Measurements from ENCODE around the gene TPRN.

Gene TPRN

DNA sequence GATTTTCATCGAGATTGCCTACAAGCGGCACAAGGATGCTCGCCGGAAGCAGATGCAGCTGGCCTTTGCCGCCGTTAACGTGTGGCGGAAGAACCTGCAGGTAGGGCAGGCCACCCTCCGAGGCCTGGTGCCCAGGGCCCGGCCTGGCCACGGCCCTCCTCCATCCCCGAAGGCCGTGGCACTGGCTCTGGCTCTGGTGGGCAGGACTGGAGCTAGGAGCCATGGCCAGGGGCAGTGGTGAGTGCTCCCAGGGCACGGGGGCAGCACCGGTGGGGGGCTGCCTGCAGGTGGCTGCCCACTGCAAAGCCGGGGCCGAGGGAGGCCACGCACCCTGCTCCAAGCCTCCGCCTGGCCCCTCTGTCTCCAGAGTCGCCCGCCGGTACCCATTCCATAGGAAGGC lies 36.7 kb downstream of the TPRN start:
- DNase-seq (ENCODE audit: low spot score): no peak
- POLR2A ChIA-PET (ENCODE audit: low non-redundant PET): interaction anchor here (1.2 kb wide), 1 partner anchor 63 kb away, joined by 4 read pairs; the partner anchor contains the start of gene RNF224
- TF ChIP-seq, protein P1, sequence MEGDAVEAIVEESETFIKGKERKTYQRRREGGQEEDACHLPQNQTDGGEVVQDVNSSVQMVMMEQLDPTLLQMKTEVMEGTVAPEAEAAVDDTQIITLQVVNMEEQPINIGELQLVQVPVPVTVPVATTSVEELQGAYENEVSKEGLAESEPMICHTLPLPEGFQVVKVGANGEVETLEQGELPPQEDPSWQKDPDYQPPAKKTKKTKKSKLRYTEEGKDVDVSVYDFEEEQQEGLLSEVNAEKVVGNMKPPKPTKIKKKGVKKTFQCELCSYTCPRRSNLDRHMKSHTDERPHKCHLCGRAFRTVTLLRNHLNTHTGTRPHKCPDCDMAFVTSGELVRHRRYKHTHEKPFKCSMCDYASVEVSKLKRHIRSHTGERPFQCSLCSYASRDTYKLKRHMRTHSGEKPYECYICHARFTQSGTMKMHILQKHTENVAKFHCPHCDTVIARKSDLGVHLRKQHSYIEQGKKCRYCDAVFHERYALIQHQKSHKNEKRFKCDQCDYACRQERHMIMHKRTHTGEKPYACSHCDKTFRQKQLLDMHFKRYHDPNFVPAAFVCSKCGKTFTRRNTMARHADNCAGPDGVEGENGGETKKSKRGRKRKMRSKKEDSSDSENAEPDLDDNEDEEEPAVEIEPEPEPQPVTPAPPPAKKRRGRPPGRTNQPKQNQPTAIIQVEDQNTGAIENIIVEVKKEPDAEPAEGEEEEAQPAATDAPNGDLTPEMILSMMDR (conservative IDR thresholded peaks at IDR 0.05; ENCODE audit: low read depth): no peak
- no peak overlapping the region for H3K27ac ChIP-seq
- CTCF ChIA-PET: interaction anchor here (1.9 kb wide), 1 partner anchor 13 kb away, joined by 7 read pairs; no protein-coding TSS in a partner anchor

DNA sequence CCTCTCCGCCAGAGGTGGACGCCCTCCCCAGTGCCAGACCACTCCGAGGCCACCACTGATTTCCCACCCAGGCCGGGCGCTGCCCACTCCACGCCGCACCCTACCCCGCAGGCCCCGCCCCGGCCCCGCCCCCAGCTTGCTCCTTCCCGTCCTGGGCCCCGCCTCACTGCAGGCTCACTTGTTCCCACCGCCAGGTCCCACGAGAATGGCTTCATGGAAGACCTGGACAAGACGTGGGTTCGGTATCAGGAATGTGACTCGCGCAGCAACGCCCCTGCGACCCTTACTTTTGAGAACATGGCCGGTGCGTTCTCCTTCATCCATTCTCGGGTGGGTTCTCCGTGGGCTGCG lies 37.2 kb downstream of the TPRN start:
- ChIA-PET POLR2A (ENCODE audit: low non-redundant PET) (interaction anchor here (0.5 to 1.8 kb wide), 4 partner anchors 26 to 64 kb away, joined by 4 to 7 read pairs (median 4); partner anchors contain the start of genes CYSRT1, RNF224 and SSNA1), CTCF (interaction anchor here (0.5 to 3.0 kb wide), 7 partner anchors 13 to 282 kb away, joined by 3 to 13 read pairs (median 4); partner anchors contain the start of gene RNF224)
- TF ChIP-seq, protein P1 (conservative IDR thresholded peaks at IDR 0.05; ENCODE audit: low read depth): no peak
- DNase-seq (ENCODE audit: low spot score): no peak
- no peak overlapping the region for H3K27ac ChIP-seq

DNA sequence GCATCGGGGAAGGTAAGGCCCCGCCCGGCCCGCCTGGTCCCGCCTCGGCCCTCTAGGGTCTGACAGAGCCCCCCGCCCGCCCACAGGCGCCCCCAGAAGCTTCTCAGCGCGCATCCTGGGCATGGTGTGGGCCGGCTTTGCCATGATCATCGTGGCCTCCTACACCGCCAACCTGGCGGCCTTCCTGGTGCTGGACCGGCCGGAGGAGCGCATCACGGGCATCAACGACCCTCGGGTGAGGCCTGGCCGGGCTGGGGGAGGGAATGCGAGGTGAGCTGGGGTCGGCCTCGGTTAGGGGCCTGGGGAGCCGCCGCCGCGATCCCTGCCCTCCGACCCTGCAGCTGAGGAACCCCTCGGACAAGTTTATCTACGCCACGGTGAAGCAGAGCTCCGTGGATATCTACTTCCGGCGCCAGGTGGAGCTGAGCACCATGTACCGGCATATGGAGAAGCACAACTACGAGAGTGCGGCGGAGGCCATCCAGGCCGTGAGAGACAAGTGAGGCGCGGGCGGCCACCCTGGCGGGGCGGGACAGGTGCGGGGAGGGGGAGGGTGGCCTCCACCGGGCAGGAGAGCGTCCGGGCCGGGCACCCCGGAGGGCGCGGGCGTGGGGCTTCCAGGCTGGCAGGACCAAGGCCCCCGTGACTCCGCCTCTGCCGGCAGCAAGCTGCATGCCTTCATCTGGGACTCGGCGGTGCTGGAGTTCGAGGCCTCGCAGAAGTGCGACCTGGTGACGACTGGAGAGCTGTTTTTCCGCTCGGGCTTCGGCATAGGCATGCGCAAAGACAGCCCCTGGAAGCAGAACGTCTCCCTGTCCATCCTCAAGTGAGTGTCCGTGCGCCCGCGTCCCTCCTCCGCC lies 37.8 kb downstream of the TPRN start:
- POLR2A ChIA-PET (ENCODE audit: low non-redundant PET): interaction anchor here (0.5 to 1.8 kb wide), 4 partner anchors 26 to 64 kb away, joined by 4 to 7 read pairs (median 4); partner anchors contain the start of genes CYSRT1, RNF224 and SSNA1
- CTCF ChIA-PET: interaction anchor here (0.5 to 3.0 kb wide), 8 partner anchors 14 to 282 kb away, joined by 3 to 13 read pairs (median 4); partner anchors contain the start of gene RNF224
- TF ChIP-seq, protein P1 (conservative IDR thresholded peaks at IDR 0.05; ENCODE audit: low read depth): peak; percentile 51; the same call in 1 of the 2 replicates
- no peak for DNase-seq (ENCODE audit: low spot score)
- no peak overlapping the region for H3K27ac ChIP-seq

DNA sequence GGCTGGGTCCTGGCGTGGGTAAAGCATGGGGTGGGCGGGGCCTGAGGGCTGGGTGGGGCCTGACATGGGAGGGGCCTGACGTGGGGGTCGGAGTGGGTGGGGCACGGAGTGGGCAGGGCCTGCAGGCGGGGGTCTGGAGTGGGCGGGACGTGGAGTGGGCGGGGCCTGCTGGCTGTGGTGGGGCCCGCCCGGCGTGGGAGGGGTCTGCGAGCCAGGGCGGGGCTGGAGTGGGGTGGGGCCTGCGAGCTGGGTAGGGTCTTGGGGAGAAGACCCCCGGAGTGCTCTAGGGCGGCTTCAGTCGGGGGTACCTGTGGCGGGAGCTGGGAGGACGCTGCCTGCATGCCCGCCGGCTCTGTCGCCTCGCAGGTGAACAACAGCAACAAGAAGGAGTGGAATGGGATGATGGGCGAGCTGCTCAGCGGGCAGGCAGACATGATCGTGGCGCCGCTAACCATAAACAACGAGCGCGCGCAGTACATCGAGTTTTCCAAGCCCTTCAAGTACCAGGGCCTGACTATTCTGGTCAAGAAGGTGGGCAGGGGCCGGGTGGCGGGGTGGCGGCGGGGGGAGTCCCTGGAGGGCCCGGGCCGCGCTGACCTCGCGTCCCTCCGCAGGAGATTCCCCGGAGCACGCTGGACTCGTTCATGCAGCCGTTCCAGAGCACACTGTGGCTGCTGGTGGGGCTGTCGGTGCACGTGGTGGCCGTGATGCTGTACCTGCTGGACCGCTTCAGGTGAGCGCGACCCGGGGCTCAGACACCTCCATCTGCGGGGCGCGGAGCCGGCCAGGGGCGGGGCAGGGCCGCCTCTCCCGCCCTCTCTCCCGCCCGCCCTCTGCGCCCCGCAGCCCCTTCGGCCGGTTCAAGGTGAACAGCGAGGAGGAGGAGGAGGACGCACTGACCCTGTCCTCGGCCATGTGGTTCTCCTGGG lies 38.7 kb downstream of the TPRN start:
- H3K27ac ChIP-seq: no peak overlapping the region
- DNase-seq (ENCODE audit: low spot score): no peak
- POLR2A ChIA-PET (ENCODE audit: low non-redundant PET): interaction anchor here (1.8 kb wide), 1 partner anchor 27 kb away, joined by 4 read pairs; the partner anchor contains the start of gene SSNA1
- TF ChIP-seq, protein P1 (conservative IDR thresholded peaks at IDR 0.05; ENCODE audit: low read depth): no peak
- CTCF ChIA-PET: interaction anchor here (0.6 to 3.0 kb wide), 6 partner anchors 15 to 65 kb away, joined by 3 to 13 read pairs (median 4); partner anchors contain the start of gene RNF224

DNA sequence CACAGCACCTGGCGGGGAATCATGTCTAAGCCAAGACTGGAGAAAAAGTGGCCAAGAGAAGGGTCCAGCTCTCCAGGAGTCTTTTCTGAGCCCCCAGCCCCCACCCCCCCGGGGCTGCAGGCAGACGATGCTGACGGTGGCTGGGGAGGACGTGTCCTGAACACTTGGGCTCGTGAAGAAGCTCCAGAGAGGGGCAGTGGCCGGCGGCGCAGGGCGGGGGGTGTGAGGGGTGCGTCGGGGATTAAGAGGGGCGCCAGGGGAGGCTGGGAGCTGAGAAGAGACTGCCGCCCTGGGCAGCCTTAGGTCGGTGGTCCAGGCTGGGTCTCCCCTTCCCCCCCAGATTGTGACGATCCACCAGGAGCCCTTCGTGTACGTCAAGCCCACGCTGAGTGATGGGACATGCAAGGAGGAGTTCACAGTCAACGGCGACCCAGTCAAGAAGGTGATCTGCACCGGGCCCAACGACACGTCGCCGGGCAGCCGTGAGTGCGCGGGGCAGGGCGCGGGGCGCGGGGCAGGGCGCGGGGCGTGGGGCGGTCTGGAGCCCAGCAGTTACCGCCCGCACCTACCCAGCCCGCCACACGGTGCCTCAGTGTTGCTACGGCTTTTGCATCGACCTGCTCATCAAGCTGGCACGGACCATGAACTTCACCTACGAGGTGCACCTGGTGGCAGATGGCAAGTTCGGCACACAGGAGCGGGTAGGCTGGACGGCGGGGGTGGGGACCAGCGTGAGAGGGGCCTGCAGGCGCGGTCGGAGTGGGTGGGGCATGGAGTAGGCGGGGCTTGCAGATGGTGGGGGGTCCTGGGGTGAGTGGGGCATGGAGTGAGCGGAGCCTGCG lies 39.6 kb downstream of the TPRN start:
- POLR2A ChIA-PET (ENCODE audit: low non-redundant PET): no interaction called here
- H3K27ac ChIP-seq: no peak overlapping the region
- DNase-seq (ENCODE audit: low spot score): no peak
- TF ChIP-seq, protein P1 (conservative IDR thresholded peaks at IDR 0.05; ENCODE audit: low read depth): no peak
- CTCF ChIA-PET: interaction anchor here (0.7 to 3.0 kb wide), 3 partner anchors 30 to 66 kb away, joined by 3 to 13 read pairs (median 4); partner anchors contain the start of gene RNF224
